ENCODE results near the gene PIP5K1B. TPM values are rescaled to one million over a fixed set of nuclear protein-coding genes. Genes with fewer than 3 reads are reported as not detected.

The PIP5K1B gene
- total RNA-seq, 2 experiments from 2014 or later: 1.5 to 2.3 TPM

- Mint-ChIP-seq H3K36me3 (ENCODE audit: low read depth) (no peaks in the 10 kb centered on the region), H3K9me3 (no peaks in the 10 kb centered on the region), H3K27me3 (peaks cover 11% of the 10 kb centered on the region), H3K4me1 (no peaks in the 10 kb centered on the region), H3K4me3 (no peak overlapping the region), H3K27ac (no peak overlapping the region)
- no peak for DNase-seq
- POLR2A ChIA-PET: no interaction called here
- CTCF ChIA-PET: no interaction called here
Observed at GRCh38 chr9:68749579-68750159, 44.6 kb downstream of the PIP5K1B start.

GRCh38 chr9:68750255-68750654, 45.2 kb downstream of the PIP5K1B start:
- ChIA-PET CTCF (interaction anchor here (1.8 kb wide), 1 partner anchor 249 kb away, joined by 5 read pairs; no protein-coding TSS in a partner anchor), POLR2A (no interaction called here)
- Mint-ChIP-seq H3K9me3 (no peaks in the 10 kb centered on the region), H3K4me3 (no peak overlapping the region), H3K27ac (no peak overlapping the region), H3K27me3 (peaks cover 12% of the 10 kb centered on the region), H3K4me1 (no peaks in the 10 kb centered on the region), H3K36me3 (ENCODE audit: low read depth) (no peaks in the 10 kb centered on the region)
- DNase-seq: no peak

DNA sequence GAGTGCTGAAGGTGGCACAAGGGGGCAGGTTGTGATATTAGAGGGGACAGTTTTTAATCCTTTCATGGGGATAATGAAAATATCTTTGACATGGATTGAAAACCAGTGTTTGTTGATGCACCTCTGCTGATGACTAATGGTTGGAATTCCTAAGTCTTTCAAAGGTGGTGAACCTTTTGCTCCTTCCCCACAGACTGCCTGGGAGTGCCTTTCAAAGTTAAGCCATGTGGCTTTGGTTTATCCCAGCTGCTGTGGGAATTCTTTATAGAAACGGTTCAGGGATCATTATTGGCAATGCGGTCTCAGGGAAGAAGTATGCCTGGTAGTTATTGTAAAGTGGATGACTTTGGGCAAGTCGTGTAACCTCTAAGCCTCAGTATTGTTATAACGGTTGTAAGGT, 45.7 kb downstream of the PIP5K1B start:
- no peak overlapping the region for H3K27ac Mint-ChIP-seq
- DNase-seq: no peak
- no peaks in the 10 kb centered on the region for H3K4me1 Mint-ChIP-seq
- no peaks in the 10 kb centered on the region for H3K9me3 Mint-ChIP-seq
- peaks cover 16% of the 10 kb centered on the region for H3K27me3 Mint-ChIP-seq
- CTCF ChIA-PET: interaction anchor here (1.8 kb wide), 1 partner anchor 248 kb away, joined by 5 read pairs; no protein-coding TSS in a partner anchor
- H3K4me3 Mint-ChIP-seq: no peak overlapping the region
- POLR2A ChIA-PET: no interaction called here
- no peaks in the 10 kb centered on the region for H3K36me3 Mint-ChIP-seq (ENCODE audit: low read depth)

DNA sequence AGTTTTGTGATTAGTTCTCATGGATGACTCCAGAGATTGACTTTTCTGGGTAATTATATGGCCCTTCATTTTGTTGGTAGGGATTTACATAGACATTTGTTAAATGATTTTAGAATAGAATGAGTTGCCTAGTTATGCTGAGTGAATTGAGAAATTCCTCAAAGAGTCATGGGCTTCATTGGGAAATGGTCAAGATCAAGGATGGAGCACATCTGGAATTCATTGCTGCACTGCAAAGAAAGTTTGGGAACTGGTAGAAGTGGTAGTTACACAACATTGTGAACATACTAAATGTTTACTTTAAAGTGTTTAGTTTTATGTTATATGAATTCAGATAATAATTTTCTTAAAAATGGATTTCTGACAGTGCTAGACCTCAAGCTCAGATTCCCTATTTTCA, 46.5 kb downstream of the PIP5K1B start:
- peaks cover 17% of the 10 kb centered on the region for H3K27me3 Mint-ChIP-seq
- H3K36me3 Mint-ChIP-seq (ENCODE audit: low read depth): no peaks in the 10 kb centered on the region
- ChIA-PET POLR2A (no interaction called here), CTCF (interaction anchor here (1.8 kb wide), 1 partner anchor 248 kb away, joined by 5 read pairs; no protein-coding TSS in a partner anchor)
- no peaks in the 10 kb centered on the region for H3K4me1 Mint-ChIP-seq
- no peaks in the 10 kb centered on the region for H3K9me3 Mint-ChIP-seq
- H3K27ac Mint-ChIP-seq: no peak overlapping the region
- DNase-seq: no peak
- H3K4me3 Mint-ChIP-seq: no peak overlapping the region

DNA sequence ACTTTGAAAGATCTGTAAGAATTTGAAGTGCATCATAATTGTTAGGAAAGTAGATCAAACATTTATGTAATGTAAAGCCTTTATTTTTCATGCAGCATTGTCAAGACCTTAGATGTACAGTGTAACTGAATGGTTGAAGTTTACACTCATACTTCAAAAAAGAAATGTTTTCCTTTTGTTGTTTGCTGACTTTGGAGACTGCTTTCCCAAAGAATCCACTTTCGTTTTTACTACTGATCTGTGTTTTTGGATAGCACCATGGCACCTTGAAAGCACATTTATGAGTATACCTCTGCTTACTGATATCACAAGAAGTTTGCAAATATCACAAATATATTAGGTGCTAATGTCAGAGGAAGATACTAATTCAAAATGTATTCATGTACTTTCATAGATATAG, 50.0 kb downstream of the PIP5K1B start:
- no peaks in the 10 kb centered on the region for H3K9me3 Mint-ChIP-seq
- no peaks in the 10 kb centered on the region for H3K4me1 Mint-ChIP-seq
- no peak for DNase-seq
- ChIA-PET POLR2A (no interaction called here), CTCF (no interaction called here)
- no peaks in the 10 kb centered on the region for H3K36me3 Mint-ChIP-seq (ENCODE audit: low read depth)
- peaks cover 31% of the 10 kb centered on the region for H3K27me3 Mint-ChIP-seq
- no peak overlapping the region for H3K27ac Mint-ChIP-seq
- H3K4me3 Mint-ChIP-seq: no peak overlapping the region

DNA sequence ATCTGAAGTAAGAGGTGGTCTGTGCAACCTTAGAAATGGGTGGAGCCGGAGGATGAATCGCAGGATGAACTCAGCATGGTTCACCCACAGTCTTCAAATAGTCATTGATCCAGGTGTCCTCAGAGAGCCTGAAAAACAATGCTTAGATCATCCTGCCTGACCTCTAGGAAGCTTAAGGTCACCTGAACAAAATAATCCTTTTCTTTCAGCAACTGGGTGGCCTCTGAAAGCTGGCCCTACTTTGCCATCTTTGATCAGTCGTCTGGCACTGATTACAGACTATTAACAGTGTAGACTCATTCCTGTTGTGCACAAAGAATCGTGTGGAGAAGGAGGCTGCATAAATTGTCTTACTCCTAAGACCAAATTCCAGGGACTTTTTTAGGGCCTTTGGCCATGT, 50.7 kb downstream of the PIP5K1B start:
- Mint-ChIP-seq H3K27ac (no peak overlapping the region), H3K27me3 (peaks cover 33% of the 10 kb centered on the region), H3K4me1 (no peaks in the 10 kb centered on the region), H3K9me3 (no peaks in the 10 kb centered on the region), H3K4me3 (no peak overlapping the region), H3K36me3 (ENCODE audit: low read depth) (no peaks in the 10 kb centered on the region)
- ChIA-PET POLR2A (no interaction called here), CTCF (no interaction called here)
- no peak for DNase-seq

GRCh38 chr9:68759981-68760673, 55.1 kb downstream of the PIP5K1B start:
- Mint-ChIP-seq H3K27me3 (peaks cover 22% of the 10 kb centered on the region), H3K9me3 (no peaks in the 10 kb centered on the region), H3K4me1 (no peaks in the 10 kb centered on the region), H3K4me3 (no peak overlapping the region), H3K36me3 (ENCODE audit: low read depth) (no peaks in the 10 kb centered on the region), H3K27ac (no peak overlapping the region)
- POLR2A ChIA-PET: no interaction called here
- no peak for DNase-seq
- CTCF ChIA-PET: interaction anchor here (0.9 kb wide), 1 partner anchor 239 kb away, joined by 3 read pairs; no protein-coding TSS in a partner anchor

GRCh38 chr9:68760674-68761333, 55.8 kb downstream of the PIP5K1B start:
- Mint-ChIP-seq H3K27me3 (peaks cover 19% of the 10 kb centered on the region), H3K4me1 (no peaks in the 10 kb centered on the region), H3K27ac (no peak overlapping the region), H3K4me3 (no peak overlapping the region), H3K9me3 (no peaks in the 10 kb centered on the region), H3K36me3 (ENCODE audit: low read depth) (no peaks in the 10 kb centered on the region)
- POLR2A ChIA-PET: interaction anchor here (1.4 kb wide), 1 partner anchor 19 kb away, joined by 5 read pairs; a partner anchor contains a TSS
- no peak for DNase-seq
- CTCF ChIA-PET: interaction anchor here (0.9 kb wide), 1 partner anchor 239 kb away, joined by 3 read pairs; no protein-coding TSS in a partner anchor

- ChIA-PET POLR2A (interaction anchor here (1.4 kb wide), 1 partner anchor 18 kb away, joined by 5 read pairs; a partner anchor contains a TSS), CTCF (interaction anchor here (1.0 kb wide), 1 partner anchor 14 kb away, joined by 3 read pairs; no protein-coding TSS in a partner anchor)
- Mint-ChIP-seq H3K27ac (no peak overlapping the region), H3K36me3 (ENCODE audit: low read depth) (no peaks in the 10 kb centered on the region), H3K9me3 (no peaks in the 10 kb centered on the region), H3K27me3 (peaks cover 20% of the 10 kb centered on the region), H3K4me1 (no peaks in the 10 kb centered on the region), H3K4me3 (no peak overlapping the region)
- DNase-seq: no peak
Observed at GRCh38 chr9:68762570-68762969, 57.5 kb downstream of the PIP5K1B start.

- Mint-ChIP-seq H3K27ac (no peak overlapping the region), H3K4me3 (no peak overlapping the region), H3K4me1 (no peaks in the 10 kb centered on the region), H3K36me3 (ENCODE audit: low read depth) (no peaks in the 10 kb centered on the region), H3K9me3 (no peaks in the 10 kb centered on the region), H3K27me3 (peaks cover 19% of the 10 kb centered on the region)
- ChIA-PET POLR2A (no interaction called here), CTCF (no interaction called here)
- no peak for DNase-seq
Observed at GRCh38 chr9:68763104-68763503, 58.1 kb downstream of the PIP5K1B start.

- H3K4me1 Mint-ChIP-seq: no peaks in the 10 kb centered on the region
- ChIA-PET POLR2A (no interaction called here), CTCF (interaction anchor here (1.6 kb wide), 1 partner anchor 231 kb away, joined by 3 read pairs; no protein-coding TSS in a partner anchor)
- DNase-seq: no peak
- H3K27me3 Mint-ChIP-seq: peaks cover 13% of the 10 kb centered on the region
- no peaks in the 10 kb centered on the region for H3K9me3 Mint-ChIP-seq
- H3K36me3 Mint-ChIP-seq (ENCODE audit: low read depth): no peaks in the 10 kb centered on the region
- H3K27ac Mint-ChIP-seq: no peak overlapping the region
- no peak overlapping the region for H3K4me3 Mint-ChIP-seq
Observed at GRCh38 chr9:68768619-68769018, 63.6 kb downstream of the PIP5K1B start.

GRCh38 chr9:68769852-68770251, 64.8 kb downstream of the PIP5K1B start:
- Mint-ChIP-seq H3K27ac (no peak overlapping the region), H3K4me3 (no peak overlapping the region), H3K9me3 (no peaks in the 10 kb centered on the region), H3K4me1 (no peaks in the 10 kb centered on the region), H3K36me3 (ENCODE audit: low read depth) (no peaks in the 10 kb centered on the region), H3K27me3 (peaks cover 13% of the 10 kb centered on the region)
- POLR2A ChIA-PET: no interaction called here
- CTCF ChIA-PET: no interaction called here
- DNase-seq: no peak

DNA sequence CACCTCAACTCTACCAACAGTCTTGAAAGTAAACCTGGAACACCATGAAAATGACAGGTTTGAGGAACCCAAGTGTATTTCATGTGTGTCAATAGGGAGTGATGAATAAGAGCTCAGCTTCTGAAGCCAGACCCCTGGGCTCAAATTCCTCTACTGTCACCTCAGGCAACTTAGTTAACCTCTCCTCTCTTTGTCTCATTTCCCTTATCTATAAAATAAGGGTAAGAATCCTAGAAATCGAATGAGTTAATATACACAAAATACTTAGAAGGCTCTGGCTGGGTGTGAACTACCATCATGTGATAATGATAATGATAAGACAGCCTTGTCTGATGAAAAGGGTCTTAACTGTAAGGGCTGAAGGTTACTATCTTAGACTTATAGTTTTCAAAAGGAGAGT, 66.3 kb downstream of the PIP5K1B start:
- CTCF ChIA-PET: interaction anchor here (1.0 kb wide), 1 partner anchor 8 kb away, joined by 3 read pairs; a partner anchor contains a TSS
- no peak overlapping the region for H3K4me3 Mint-ChIP-seq
- H3K9me3 Mint-ChIP-seq: no peaks in the 10 kb centered on the region

More for the DNA sequence above, 66.3 kb downstream of the PIP5K1B start:
- POLR2A ChIA-PET: no interaction called here
- DNase-seq: no peak
- no peaks in the 10 kb centered on the region for H3K4me1 Mint-ChIP-seq
- H3K36me3 Mint-ChIP-seq (ENCODE audit: low read depth): no peaks in the 10 kb centered on the region
- H3K27ac Mint-ChIP-seq: no peak overlapping the region
- H3K27me3 Mint-ChIP-seq: peaks cover 14% of the 10 kb centered on the region

All from activated CD4-positive, alpha-beta memory T cell treated with anti-CD3 and anti-CD28 coated beads, Interleukin-2, amount 10 ng/mL, durations not matched to agents 7 days and 5 days (primary cell).